ENCODE measurements around the gene HDAC10.

- TF ChIP-seq POLR2A (IDR thresholded peaks at IDR 0.05) (no peak), CTCF (IDR thresholded peaks at IDR 0.05) (no peak)
These were observed 46.5 kb downstream of the HDAC10 start for GRCh38 chr22:50204571-50204970.
